C4-2B (cell line): ENCODE data around the gene UBXN2A.
A peak's percentile ranks its signal among the peaks of the same experiment; 100 is the strongest.

ENCODE experiments used
- CTCF ChIP-seq: fragments of 450-650 bp; conservative IDR thresholded peaks from 2 replicates; pipeline ENCODE4 v1.5.1; 2017; ENCODE audit warnings: mild to moderate bottlenecking
- ZFX ChIP-seq: fragments of 450-650 bp; IDR thresholded peaks from 2 replicates; pipeline ENCODE4 v1.6.1; 2017

GRCh38 chr2:23988371-23988770 lies 48.1 kb downstream of the UBXN2A start:
- peak; percentile 71 for TF ChIP-seq CTCF
- TF ChIP-seq ZFX = no peak
